ENCODE measurements around the gene ZNF618.

The ZNF618 gene

GRCh38 chr9:113876151-113876992 is at the start of gene ZNF618:
Gene ZNF618, plus strand, starts transcription at chr9:113876309. Its CDS starts 72 bp downstream, at chr9:113876381.
- DNase-seq (ENCODE audit: low read depth in 2 of 2): peak in 1 of 2 donors; percentile 14

DNA sequence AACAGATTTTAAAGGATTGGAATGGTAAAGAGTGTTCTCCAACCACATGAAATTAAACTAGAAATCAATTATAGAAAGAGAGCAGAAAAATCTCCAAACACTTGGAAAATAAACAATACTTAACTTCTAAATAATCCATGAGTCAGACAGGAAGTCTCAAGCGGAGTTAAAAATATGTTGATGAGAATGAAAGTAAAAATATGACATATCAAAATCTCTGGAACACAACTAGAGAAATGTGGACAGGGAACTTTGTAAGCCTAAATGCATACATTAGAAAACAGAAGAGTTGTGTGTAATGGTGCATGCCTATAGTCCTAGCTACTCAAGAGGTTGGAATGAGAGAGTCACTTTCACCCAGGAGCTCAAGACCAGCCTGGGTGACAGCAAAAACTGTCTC is 47.9 kb upstream of the ZNF618 start:
- no peak for DNase-seq (ENCODE audit: low read depth in 2 of 2)

GRCh38 chr9:113837334-113837733 is 38.8 kb upstream of the ZNF618 start:
- no peak for DNase-seq (ENCODE audit: low read depth in 2 of 2)

- no peak for DNase-seq (ENCODE audit: low read depth in 2 of 2)
Measured at GRCh38 chr9:113842086-113842485, 34.0 kb upstream of the ZNF618 start.

DNA sequence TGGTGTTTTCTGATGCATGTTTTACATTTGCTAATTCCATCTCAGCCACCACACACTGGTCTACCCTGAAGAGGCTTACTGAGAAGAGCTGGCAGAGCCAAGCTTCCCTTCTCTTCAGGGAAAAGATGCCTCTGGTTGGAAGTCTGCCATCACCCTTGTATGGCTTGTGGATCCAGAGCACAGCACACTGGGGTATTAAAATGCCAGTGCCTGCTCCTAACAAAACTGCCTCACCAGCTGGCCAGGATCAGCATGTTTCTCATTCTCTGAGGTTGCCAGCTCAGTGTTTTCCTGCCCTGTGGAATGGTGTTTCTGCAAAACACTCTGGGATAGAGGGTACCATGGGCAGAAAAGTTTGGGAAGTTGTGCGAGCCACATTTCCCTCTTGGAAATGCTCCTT is 31.6 kb upstream of the ZNF618 start:
- no peak for DNase-seq (ENCODE audit: low read depth in 2 of 2)

- DNase-seq (ENCODE audit: low read depth in 2 of 2): no peak
Measured at GRCh38 chr9:113851359-113851758, 24.8 kb upstream of the ZNF618 start.

DNA sequence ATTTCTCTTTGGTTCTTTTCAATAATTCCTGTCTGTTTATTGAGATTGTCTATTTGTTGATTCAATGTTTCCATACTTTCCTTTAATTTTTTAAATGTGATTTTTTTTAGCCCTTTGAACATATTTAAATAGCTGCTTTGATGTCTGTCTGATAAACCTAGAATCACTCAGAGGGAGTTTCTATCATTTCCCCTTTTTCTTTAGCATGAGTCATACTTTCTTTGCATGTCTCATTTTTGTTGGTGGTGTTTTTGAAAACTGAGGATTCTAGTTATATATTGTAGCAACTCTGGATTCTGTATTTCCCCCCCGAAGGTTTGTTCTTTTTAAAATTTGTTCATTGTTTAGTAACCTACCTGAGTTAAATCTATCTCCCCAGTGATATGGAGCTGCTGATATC is 24.2 kb upstream of the ZNF618 start:
- no peak for DNase-seq (ENCODE audit: low read depth in 2 of 2)

DNA sequence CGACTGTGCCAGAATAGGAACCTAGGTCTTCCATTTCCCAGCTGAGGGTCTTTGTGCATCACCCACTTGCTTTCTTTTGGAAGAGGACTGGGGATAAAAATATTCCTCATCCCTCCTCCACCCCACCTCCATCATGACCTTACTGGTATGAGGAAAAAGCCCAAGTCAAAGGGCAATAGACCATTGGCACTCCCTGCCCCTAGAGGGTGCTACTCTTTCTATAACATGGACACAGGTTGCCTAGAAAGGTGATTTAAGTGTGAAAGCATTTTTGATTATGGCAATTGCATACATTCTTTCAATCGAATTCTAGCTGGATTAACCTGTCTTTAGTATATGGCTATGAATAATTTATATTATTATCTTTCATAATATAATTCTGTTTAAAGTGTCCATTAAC is 22.8 kb upstream of the ZNF618 start:
- DNase-seq (ENCODE audit: low read depth in 2 of 2): no peak

GRCh38 chr9:113854310-113854709 is 21.8 kb upstream of the ZNF618 start:
- no peak for DNase-seq (ENCODE audit: low read depth in 2 of 2)

- no peak for DNase-seq (ENCODE audit: low read depth in 2 of 2)
Measured at GRCh38 chr9:113857875-113858274, 18.2 kb upstream of the ZNF618 start.

DNA sequence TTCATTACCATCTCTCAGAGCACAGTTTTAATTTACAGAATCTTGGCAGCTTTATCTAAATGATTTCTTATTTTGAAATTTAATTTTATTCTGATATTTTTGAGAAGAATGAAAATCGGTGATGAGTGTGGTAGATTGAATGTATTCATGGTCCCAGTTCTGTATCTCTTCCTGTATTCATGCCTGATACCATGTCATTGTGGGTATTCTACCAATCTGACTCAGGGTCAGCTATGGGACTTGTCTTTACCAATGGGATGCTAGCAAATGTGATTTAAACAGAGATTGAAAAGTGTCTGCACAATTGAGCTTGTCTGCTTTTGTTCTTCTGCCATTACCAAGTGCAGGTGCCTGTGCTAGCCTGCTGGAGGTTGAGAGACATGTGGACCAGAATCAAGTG is 17.8 kb upstream of the ZNF618 start:
- DNase-seq (ENCODE audit: low read depth in 2 of 2): no peak

DNA sequence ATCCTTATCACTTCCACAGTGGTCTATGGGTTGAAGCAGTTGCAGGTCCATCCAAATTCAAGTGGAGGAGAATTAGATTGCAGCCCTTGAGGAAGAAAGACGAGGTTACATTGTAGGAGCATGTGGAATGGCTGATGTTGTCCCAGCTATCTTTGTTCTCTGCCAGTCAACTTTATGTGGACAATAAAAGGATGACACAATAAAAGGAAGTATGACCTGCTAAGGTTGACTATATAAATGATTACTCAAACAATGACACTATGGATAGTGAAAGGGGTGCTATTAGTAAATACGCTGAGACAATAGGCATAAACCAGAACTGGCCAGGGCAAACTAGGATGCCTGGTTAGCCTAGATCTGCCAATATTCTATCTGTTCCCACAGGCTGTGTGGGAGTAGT is 12.8 kb upstream of the ZNF618 start:
- DNase-seq (ENCODE audit: low read depth in 2 of 2): no peak

DNA sequence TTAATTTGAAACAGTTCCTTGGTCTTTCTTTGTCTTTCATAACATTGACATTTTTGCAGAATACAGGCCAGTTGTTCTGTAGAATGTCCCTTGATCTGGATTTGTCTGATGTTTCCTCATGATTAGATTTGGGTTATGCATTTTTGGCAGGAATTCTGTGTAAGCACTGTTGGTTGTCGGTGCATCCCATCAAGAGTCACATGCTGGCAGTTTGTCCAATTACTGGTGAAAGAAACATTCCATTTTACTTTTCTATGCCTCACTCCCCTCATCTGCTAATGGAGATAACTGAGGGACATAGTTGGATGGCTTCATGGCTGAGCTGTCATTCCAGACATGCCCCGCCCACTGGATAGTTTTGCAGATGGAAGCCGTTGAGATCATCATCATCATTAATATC is 7.6 kb upstream of the ZNF618 start:
- DNase-seq (ENCODE audit: low read depth in 2 of 2): no peak

GRCh38 chr9:113872485-113873143 is 3.5 kb upstream of the ZNF618 start:
- DNase-seq (ENCODE audit: low read depth in 2 of 2): no peak

DNA sequence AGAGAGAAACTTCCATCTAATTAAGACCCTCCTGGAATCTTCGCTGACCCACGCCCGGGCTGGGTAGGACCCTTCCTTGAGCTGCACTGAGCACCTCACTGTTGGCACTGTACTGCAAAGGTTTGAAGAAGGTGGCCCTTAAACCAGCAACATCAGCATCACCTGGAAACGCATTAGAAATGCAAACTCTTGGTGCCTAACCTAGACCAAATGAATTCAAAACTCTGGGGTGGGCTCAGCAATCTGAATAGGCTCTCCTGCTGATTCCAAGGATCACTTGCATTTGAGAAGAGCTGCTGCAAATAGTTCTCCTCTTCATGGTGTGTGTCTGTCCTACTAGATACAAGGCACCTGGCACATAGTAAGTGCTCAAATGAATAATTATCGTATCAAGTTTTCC is 2.7 kb upstream of the ZNF618 start:
- no peak for DNase-seq (ENCODE audit: low read depth in 2 of 2)

GRCh38 chr9:113873926-113874325 is 2.2 kb upstream of the ZNF618 start:
- no peak for DNase-seq (ENCODE audit: low read depth in 2 of 2)

DNA sequence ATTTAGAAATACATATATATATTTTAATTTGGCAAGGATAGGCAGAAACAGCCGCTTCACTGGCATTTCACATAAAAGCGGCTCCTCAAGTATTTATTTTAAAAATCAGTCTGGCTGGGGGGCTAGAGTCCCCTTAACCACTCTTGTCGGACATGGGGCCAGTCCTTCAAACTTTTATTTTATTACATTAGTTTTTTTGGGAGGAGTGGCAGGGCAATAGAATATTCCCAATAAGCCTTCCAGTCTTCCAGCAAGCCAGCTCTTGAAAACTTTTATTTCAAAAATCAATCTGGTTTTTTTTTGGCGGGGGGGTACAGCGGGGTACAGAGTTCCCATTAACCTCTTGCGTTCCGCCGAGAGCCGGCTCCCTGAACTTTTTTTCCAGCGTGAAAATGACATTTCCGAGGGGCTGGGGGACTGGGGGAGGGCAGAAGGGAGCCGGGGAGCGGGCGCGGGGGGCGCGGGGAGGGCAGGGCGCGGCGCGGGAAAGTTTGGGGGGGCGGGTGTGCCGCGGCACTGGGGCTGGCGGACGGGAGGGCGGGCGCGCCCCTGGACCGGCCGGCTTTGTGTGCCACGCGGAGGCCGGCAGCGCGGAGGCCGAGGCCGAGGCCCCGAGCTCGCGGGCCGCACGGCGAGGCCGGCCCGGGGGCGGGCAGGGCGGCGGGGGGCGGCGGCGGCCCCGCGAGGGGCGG is 504 bp upstream of the ZNF618 start:
- no peak for DNase-seq (ENCODE audit: low read depth in 2 of 2)

- no peak for DNase-seq (ENCODE audit: low read depth in 2 of 2)
Measured at GRCh38 chr9:113876993-113877368, 872 bp downstream of the ZNF618 start.

GRCh38 chr9:113879318-113879717 is 3.2 kb downstream of the ZNF618 start:
- no peak for DNase-seq (ENCODE audit: low read depth in 2 of 2)

- no peak for DNase-seq (ENCODE audit: low read depth in 2 of 2)
Measured at GRCh38 chr9:113879911-113880310, 3.8 kb downstream of the ZNF618 start.

DNA sequence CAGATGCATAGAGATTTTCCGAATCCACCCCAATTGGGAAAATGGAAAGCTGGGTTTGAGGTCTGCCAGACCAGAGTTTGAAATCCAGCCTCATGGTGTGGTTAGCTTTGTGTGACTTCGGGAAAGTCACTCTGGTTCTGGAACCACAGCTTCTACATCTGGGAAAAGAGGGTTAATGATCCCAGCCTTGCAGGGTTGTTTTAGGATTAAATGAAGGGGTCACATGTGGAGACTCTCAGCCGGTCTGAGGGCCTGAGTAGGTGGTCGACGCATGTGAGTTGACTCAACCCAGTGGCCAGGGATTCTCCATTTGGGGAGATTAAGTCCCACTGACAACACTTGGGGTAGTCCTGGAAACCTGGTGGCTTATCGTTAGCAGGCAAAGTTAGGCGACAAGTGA is 6.1 kb downstream of the ZNF618 start:
- no peak for DNase-seq (ENCODE audit: low read depth in 2 of 2)

GRCh38 chr9:113882636-113883164 is 6.6 kb downstream of the ZNF618 start:
- DNase-seq (ENCODE audit: low read depth in 2 of 2): no peak
